ENCODE results near the gene GID8.

GID8 gene

GRCh38 chr20:62986257-62986800, 48.4 kb downstream of the GID8 start:
- DNase-seq (ENCODE audit: low spot score), result no peak

GRCh38 chr20:62987114-62987513, 49.2 kb downstream of the GID8 start:
- no peak for DNase-seq (ENCODE audit: low spot score)

- no peak for DNase-seq (ENCODE audit: low spot score)
Observed at GRCh38 chr20:62989201-62989601, 51.3 kb downstream of the GID8 start.

- no peak for DNase-seq (ENCODE audit: low spot score)
Observed at GRCh38 chr20:62990306-62990825, 52.4 kb downstream of the GID8 start.

- no peak for DNase-seq (ENCODE audit: low spot score)
Observed at GRCh38 chr20:62991196-62991807, 53.4 kb downstream of the GID8 start.

GRCh38 chr20:62991863-62992262, 53.9 kb downstream of the GID8 start:
- no peak for DNase-seq (ENCODE audit: low spot score)

GRCh38 chr20:62993856-62994494, 56.0 kb downstream of the GID8 start:
- DNase-seq (ENCODE audit: low spot score), result no peak

- no peak for DNase-seq (ENCODE audit: low spot score)
Observed at GRCh38 chr20:62994869-62995281, 56.9 kb downstream of the GID8 start.

- no peak for DNase-seq (ENCODE audit: low spot score)
Observed at GRCh38 chr20:62995481-62995880, 57.5 kb downstream of the GID8 start.

GRCh38 chr20:62995898-62996595, 58.1 kb downstream of the GID8 start:
- no peak for DNase-seq (ENCODE audit: low spot score)

- DNase-seq (ENCODE audit: low spot score), result no peak
Observed at GRCh38 chr20:62996596-62996982, 58.6 kb downstream of the GID8 start.

GRCh38 chr20:62997417-62998035, 59.6 kb downstream of the GID8 start:
- DNase-seq (ENCODE audit: low spot score), result no peak
